ENCODE data around the gene RGS16.
"Not testable (repeated sequence)": the region's sequence is repeated elsewhere in the genome, so short reads cannot be mapped to it uniquely, and the experiment has no call there.

RGS16 gene

GRCh38 chr1:182635871-182636270 lies 31.7 kb upstream of the RGS16 start:
- DNase-seq (ENCODE audit: insufficient read length, low spot score) (no peak), FAIRE-seq (peak; percentile 25)
- TF ChIP-seq CTCF (IDR thresholded peaks at IDR 0.05; ENCODE audit: insufficient read depth, missing control alignments), result no peak

GRCh38 chr1:182634306-182635072 lies 30.3 kb upstream of the RGS16 start:
- DNase-seq (ENCODE audit: insufficient read length, low spot score) (no peak), FAIRE-seq (peak; percentile 16)
- TF ChIP-seq CTCF (IDR thresholded peaks at IDR 0.05; ENCODE audit: insufficient read depth, missing control alignments), result no peak

- no peak for FAIRE-seq
- DNase-seq (ENCODE audit: insufficient read length, low spot score), result no peak
- TF ChIP-seq CTCF (IDR thresholded peaks at IDR 0.05; ENCODE audit: insufficient read depth, missing control alignments), result no peak
Measured at GRCh38 chr1:182633657-182634281, 29.6 kb upstream of the RGS16 start.

- no peak for FAIRE-seq
- no peak for DNase-seq (ENCODE audit: insufficient read length, low spot score)
- TF ChIP-seq CTCF (IDR thresholded peaks at IDR 0.05; ENCODE audit: insufficient read depth, missing control alignments), result no peak
Measured at GRCh38 chr1:182633031-182633430, 28.8 kb upstream of the RGS16 start.

GRCh38 chr1:182632441-182632857 lies 28.3 kb upstream of the RGS16 start:
- not testable (repeated sequence) for FAIRE-seq; DNase-seq (ENCODE audit: insufficient read length, low spot score)

- FAIRE-seq, result no peak
- no peak for DNase-seq (ENCODE audit: insufficient read length, low spot score)
- TF ChIP-seq CTCF (IDR thresholded peaks at IDR 0.05; ENCODE audit: insufficient read depth, missing control alignments), result no peak
Measured at GRCh38 chr1:182631954-182632353, 27.8 kb upstream of the RGS16 start.

GRCh38 chr1:182631053-182631677 lies 27.0 kb upstream of the RGS16 start:
- TF ChIP-seq CTCF (IDR thresholded peaks at IDR 0.05; ENCODE audit: insufficient read depth, missing control alignments), result no peak
- FAIRE-seq (no peak), DNase-seq (ENCODE audit: insufficient read length, low spot score) (no peak)
